ENCODE results near the gene SCN10A.

Gene SCN10A

GRCh38 chr3:38724392-38724736 is 91.7 kb downstream of the SCN10A start:
- no peak for TF ChIP-seq CTCF (IDR thresholded peaks at IDR 0.05)
- TF ChIP-seq ZFX (IDR thresholded peaks at IDR 0.05; ENCODE audit: borderline replicate concordance): no peak
- H3K27ac ChIP-seq: no peak overlapping the region

DNA sequence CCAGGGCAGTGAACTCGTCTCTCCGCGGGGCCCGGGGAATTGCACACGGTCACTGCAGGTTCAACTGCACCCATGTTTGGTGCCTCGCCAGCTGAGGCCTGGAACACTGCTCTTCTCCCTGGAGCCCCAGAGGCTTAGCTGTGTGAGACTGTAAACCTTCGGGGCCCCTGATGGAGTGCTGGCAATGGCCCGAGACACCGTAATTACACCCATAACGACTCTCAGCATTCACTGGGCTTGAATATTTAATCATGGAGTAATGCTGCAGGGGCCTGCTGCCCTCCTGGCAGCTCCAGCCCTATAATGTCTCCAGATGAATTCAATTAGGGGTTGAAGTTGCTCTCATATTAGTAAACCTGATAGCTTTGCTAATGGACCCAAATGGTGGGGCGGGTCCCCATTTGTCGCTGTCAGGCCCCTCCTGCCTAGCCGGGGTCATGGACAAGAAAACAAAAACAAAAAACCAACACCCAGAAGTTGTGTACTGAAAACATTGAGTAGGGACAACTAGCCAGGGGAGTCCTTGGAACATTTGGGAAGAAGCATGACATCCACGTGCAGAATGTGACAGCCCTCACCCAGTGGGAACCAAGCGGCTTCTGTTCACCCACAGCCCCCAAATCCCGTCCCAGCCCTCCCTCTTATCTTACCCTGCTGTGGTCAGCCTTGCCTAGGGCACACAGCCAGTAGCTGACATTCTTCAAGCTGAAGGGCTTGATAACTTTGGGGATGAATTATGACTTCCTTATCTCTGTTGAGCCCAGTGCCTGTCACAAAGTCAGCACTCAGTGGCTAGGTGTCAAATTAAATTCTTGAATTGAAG is 92.2 kb downstream of the SCN10A start:
- H3K27ac ChIP-seq: no peak overlapping the region
- TF ChIP-seq ZFX (IDR thresholded peaks at IDR 0.05; ENCODE audit: borderline replicate concordance) (no peak), CTCF (IDR thresholded peaks at IDR 0.05) (no peak)

GRCh38 chr3:38722781-38723568 is 93.0 kb downstream of the SCN10A start:
- TF ChIP-seq ZFX (IDR thresholded peaks at IDR 0.05; ENCODE audit: borderline replicate concordance) (no peak), CTCF (IDR thresholded peaks at IDR 0.05) (no peak)
- no peak overlapping the region for H3K27ac ChIP-seq

DNA sequence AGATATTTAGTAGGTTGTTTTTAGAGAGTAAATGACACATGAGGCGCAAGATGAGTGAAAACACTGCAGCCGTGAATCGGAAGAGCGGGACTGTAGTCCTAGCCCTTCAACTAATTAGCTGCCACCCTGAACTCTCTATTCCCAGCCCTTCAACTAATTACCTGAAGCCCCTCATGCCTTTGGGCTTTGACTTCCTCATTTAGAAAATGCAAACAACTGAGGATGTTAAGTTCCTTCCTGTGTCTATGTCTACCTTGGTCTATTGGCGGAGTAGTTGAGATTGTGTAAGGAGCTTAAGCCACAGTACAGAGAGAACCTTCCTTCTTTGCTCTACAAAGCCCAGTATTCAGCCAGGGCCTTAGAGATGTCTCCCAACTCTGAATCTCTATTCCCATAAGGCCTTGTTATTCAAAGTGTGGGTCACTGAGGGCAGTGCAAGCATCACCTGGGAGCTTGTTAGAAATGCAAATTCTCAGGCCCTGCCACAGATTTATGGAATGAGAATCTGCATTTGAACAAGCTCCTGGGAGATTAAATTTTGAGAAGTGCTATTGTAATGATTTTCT is 94.7 kb downstream of the SCN10A start:
- no peak for TF ChIP-seq ZFX (IDR thresholded peaks at IDR 0.05; ENCODE audit: borderline replicate concordance)
- no peak overlapping the region for H3K27ac ChIP-seq

GRCh38 chr3:38720465-38720864 is 95.6 kb downstream of the SCN10A start:
- no peak for TF ChIP-seq CTCF (IDR thresholded peaks at IDR 0.05)
- TF ChIP-seq ZFX (IDR thresholded peaks at IDR 0.05; ENCODE audit: borderline replicate concordance): no peak
- no peak overlapping the region for H3K27ac ChIP-seq

DNA sequence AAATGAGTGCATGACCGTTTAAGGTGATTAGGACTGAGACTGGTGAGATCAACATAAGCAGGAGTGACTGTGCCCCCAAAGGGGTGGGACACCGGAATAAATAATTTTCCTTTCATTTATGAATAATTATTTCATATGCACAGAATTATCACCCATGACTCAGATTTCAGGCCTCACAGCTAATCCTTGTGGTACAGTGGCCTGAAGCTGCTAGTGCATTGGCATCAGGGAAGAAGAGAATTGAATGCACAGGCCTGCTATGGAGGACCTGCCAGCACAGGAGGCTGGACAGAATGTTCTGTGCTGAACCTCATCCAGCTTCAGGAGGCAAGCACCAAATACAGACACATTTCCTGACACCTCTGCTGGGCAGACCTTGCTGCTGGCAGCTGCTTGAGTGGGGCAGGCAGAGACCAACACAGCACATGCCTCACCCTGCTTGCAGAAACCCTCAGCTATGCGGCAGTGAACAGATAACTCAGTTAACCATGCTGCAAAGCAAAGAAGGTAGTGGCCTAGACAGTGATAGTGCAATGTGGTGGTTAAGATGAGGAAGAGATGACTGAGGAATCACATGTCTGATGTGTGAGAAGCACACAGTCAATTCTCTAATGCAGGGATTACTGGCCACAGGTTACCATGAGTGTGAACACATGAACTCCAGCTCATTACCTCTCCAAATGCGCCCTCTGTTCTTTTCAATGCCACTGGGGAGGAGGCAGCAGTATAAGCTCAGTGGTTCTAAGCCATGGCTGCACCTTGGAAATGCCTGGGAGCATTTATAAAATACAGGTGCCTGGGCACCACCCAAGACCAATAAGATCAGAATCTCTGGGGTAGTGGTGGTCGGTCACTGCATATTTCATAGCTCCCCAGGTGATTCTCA is 98.4 kb downstream of the SCN10A start:
- no peak for TF ChIP-seq CTCF (IDR thresholded peaks at IDR 0.05)
- TF ChIP-seq ZFX (IDR thresholded peaks at IDR 0.05; ENCODE audit: borderline replicate concordance): no peak

GRCh38 chr3:38713121-38713520 is 102.9 kb downstream of the SCN10A start:
- H3K27ac ChIP-seq: no peak overlapping the region

More for the DNA sequence above, 98.4 kb downstream of the SCN10A start:
- H3K27ac ChIP-seq: no peak overlapping the region

More at GRCh38 chr3:38713121-38713520, 102.9 kb downstream of the SCN10A start:
- no peak for TF ChIP-seq ZFX (IDR thresholded peaks at IDR 0.05; ENCODE audit: borderline replicate concordance)

All from 22Rv1 (cell line).